Activated CD8-positive, alpha-beta memory T cell treated with anti-CD3 and anti-CD28 coated beads, Interleukin-2, amount 10 ng/mL, durations not matched to agents 7 days and 5 days (primary cell): Measurements from ENCODE around the gene IRF8. TPM values are rescaled to one million over a fixed set of nuclear protein-coding genes. Genes with fewer than 3 reads are reported as not detected.
"Not testable (repeated sequence)": the region's sequence is repeated elsewhere in the genome, so short reads cannot be mapped to it uniquely, and the experiment has no call there.

ENCODE experiments used
- ATAC-seq: fragments of 150-1000 bp; cut with Tn5 transposase; one replicate; pipeline ENCODE4 v1.10.0; 2021; ENCODE audit warnings: moderate library complexity
- CTCF ChIA-PET: fragments of 350-600 bp; sonication (Branson Sonifier 250); formaldehyde crosslinking; loops from one replicate; lab custom pipeline; 2021; ENCODE audit warnings: antibody characterized with exemption; lab: Charles Lee
- DNase-seq: peaks from one replicate; pipeline ENCODE4 v3.0.0-alpha.2; 2020
- H3K27ac Mint-ChIP-seq: one replicate; pipeline ENCODE4 v1.8.0; 2021; ENCODE audit warnings: mild to moderate bottlenecking, mixed read lengths
- H3K27me3 Mint-ChIP-seq: one replicate; pipeline ENCODE4 v1.8.0; 2021; ENCODE audit warnings: mixed read lengths
- H3K36me3 Mint-ChIP-seq: one replicate; pipeline ENCODE4 v1.8.0; 2021; ENCODE audit warnings: mild to moderate bottlenecking, mixed read lengths
- H3K4me1 Mint-ChIP-seq: one replicate; pipeline ENCODE4 v1.8.0; 2021; ENCODE audit warnings: mixed read lengths
- H3K4me3 Mint-ChIP-seq: one replicate; pipeline ENCODE4 v1.8.0; 2021; ENCODE audit warnings: mild to moderate bottlenecking, moderate library complexity, mixed read lengths
- H3K9me3 Mint-ChIP-seq: one replicate; pipeline ENCODE4 v1.8.0; 2022; ENCODE audit warnings: low read depth, mixed read lengths
- total RNA-seq, 2 experiments: library from RNA; stranded (reverse); gene quantifications; one replicate each; pipeline ENCODE4 v1.2.3, GENCODE V29; 2021

Gene IRF8, protein sequence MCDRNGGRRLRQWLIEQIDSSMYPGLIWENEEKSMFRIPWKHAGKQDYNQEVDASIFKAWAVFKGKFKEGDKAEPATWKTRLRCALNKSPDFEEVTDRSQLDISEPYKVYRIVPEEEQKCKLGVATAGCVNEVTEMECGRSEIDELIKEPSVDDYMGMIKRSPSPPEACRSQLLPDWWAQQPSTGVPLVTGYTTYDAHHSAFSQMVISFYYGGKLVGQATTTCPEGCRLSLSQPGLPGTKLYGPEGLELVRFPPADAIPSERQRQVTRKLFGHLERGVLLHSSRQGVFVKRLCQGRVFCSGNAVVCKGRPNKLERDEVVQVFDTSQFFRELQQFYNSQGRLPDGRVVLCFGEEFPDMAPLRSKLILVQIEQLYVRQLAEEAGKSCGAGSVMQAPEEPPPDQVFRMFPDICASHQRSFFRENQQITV
- 10 to 100 TPM in 1 of 2 experiments, 1 to 10 TPM in 1; 8.4 to 11.1 TPM for total RNA-seq

DNA sequence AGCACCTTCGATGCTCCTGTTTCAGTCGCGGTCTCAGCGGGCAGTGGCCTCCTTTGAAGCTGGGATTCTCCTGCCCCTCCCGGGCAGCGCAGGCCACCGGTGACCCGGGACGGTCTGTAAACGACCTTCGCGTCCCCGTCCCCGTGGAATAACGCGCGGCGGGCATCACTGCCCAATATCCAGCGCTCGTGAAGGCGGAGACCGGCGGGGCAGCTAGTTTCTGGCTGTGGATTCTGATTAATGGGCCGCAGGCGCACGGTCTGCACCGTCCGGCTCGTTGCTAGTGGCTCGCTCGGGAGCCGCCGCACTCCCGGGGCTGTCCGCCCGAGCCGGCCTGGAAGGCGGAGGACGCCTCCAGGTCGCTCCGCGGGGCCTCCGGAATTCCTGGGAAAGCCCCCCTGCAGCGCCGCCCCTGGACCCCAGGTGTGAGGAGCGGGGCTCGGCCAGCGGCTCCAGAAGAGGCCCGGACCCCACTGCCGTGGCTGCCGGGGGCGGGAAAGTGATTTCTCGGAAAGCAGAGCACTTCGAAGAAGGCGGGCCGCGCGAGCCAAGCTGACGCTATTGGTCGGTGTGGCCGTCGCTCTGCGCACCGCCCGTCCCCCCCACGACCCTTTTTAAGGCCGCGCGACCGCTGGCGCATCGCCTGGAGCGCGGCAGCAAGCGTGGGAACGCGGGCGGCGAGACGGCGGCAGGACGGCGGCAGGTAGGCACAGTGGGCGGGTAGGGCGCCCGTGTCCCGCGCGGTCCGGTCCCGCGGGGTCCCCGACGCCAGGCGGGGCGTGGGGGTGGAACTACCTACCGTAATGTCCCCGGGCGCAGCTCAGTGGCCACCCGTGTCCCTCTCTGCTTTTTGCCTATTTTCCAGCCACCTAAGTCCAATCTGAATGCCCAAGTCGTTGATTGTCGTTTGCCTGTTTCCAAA is at the start of gene IRF8:
IRF8 (plus strand) TSS at position 642 of the 922 bp plus-strand sequence. CDS start 3,854 bp downstream, outside the sequence.
- Mint-ChIP-seq H3K4me3 (peak within 1 kb of the TSS; percentile 70), H3K36me3 (peaks cover 4% of the 10 kb centered on the region), H3K27me3 (peaks cover 62% of the 10 kb centered on the region), H3K9me3 (no peaks in the 10 kb centered on the region), H3K4me1 (peaks cover 47% of the 10 kb centered on the region), H3K27ac (peak within 1 kb of the TSS; percentile 41)
- CTCF ChIA-PET = interaction anchor here (0.8 to 2.3 kb wide), 7 partner anchors 16 to 90 kb away, joined by 3 to 28 read pairs (median 3); no protein-coding TSS in a partner anchor
- ATAC-seq (peak; percentile 86), DNase-seq (peak; percentile 70)

DNA sequence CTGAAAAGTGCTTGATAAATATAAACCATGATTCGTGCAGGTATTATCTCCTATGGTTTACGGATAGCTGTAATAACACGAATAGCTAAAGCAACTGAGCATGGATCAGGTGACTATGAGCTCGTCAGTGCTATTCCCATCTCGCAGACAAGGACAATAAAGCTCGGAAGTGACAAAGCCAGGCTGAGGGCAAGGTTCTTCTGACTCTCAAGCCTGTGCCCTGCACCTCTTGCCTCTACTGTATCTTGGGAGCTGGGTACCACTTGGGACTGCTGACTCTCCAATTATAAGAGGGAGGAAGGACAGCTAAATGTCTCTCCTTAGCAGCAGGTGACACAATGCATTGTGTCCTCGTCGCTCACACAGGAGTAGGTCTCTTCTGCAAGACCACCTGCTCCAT is 49.6 kb upstream of the IRF8 start:
- no peak for ATAC-seq
- no peak overlapping the region for H3K4me3 Mint-ChIP-seq
- no peak for DNase-seq
- CTCF ChIA-PET = interaction anchor here (1.7 kb wide), 1 partner anchor 28 kb away, joined by 7 read pairs; no protein-coding TSS in a partner anchor
- H3K36me3 Mint-ChIP-seq = no peaks in the 10 kb centered on the region
- peaks cover 26% of the 10 kb centered on the region for H3K27me3 Mint-ChIP-seq
- H3K4me1 Mint-ChIP-seq = no peaks in the 10 kb centered on the region
- H3K27ac Mint-ChIP-seq = no peak overlapping the region
- no peaks in the 10 kb centered on the region for H3K9me3 Mint-ChIP-seq

DNA sequence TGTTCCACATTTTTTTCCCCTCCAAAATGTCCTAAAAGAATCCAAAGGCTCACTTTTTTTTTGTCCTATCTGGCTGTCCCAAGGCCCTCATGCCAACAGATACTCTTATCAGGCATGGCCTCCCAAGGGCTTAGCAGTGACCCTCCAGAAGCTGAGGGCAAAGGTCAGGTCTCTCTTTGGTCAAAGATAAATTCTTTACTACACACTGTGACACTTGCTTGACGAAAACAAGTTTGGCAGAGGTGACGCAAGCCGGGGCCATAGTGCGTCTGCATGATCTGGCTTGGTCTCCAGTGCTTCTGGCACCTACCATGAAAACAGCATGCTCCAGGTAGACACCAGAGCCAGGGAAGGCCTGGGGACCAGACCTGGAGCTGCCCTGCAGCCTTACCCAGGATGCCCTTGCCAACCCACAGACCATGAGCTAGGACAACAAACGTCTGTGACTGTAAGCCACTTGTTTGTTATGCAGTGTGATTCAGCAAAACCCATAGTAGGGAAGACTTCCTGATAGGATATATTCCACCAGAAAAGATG is 48.5 kb upstream of the IRF8 start:
- Mint-ChIP-seq H3K27me3 (peaks cover 18% of the 10 kb centered on the region), H3K27ac (no peak overlapping the region), H3K9me3 (no peaks in the 10 kb centered on the region), H3K4me3 (no peak overlapping the region), H3K36me3 (no peaks in the 10 kb centered on the region), H3K4me1 (no peaks in the 10 kb centered on the region)
- no peak for ATAC-seq
- CTCF ChIA-PET = no interaction called here
- DNase-seq = no peak

- DNase-seq (no peak), ATAC-seq (no peak)
- H3K4me1 Mint-ChIP-seq = no peaks in the 10 kb centered on the region
- no peak overlapping the region for H3K27ac Mint-ChIP-seq
- CTCF ChIA-PET = interaction anchor here (1.2 kb wide), 1 partner anchor 30 kb away, joined by 3 read pairs; no protein-coding TSS in a partner anchor
- H3K36me3 Mint-ChIP-seq = no peaks in the 10 kb centered on the region
- no peaks in the 10 kb centered on the region for H3K9me3 Mint-ChIP-seq
- H3K4me3 Mint-ChIP-seq = no peak overlapping the region
- H3K27me3 Mint-ChIP-seq = peaks cover 20% of the 10 kb centered on the region
Measured at GRCh38 chr16:85851034-85851785, 47.8 kb upstream of the IRF8 start.

DNA sequence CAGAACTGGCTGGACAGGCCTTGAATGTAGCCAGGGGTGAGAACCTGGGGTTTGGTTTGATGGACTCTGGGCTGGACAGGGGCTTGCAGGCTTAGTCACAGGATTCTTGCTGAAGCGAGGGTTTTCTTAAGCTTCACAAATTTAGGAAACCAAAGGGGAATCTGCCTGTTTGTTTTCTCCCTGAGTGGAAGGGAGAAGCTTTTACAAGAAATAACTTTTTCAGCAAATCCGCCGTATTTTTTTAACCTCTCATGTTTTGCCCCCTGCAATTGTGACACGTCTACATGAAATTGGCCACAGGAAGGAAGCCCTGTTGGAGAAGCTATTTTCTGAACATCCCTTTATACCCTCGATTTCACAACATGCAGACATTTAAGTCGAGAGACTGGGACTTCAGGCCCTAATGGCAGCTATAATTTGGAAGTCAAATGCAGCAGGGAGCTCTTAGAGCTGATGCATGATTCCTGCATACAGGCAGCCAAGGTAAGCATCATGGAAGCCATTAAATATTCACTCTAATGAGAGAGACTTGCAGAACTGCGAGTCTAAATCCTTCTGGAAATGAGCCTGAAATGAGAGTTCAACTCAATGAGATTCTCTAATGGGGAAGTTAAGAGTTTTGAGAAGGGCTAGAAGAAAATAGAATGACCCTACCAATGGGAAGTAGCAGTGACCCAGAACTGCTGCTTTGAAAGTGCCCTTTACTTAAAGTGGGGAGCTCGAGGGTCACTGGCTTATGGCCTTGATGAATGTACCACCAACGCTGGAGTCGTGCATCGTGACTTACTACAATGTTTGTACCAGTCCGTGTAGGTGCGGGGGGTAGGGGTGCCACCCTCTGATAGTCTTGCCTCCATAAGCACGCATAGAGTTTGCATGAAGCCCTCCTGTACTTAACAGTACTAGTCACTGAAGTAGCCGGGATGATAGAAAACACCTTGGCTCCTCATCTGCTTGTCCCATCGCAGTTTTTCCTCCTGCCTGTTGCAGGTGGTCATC is 45.1 kb upstream of the IRF8 start:
- Mint-ChIP-seq H3K27me3 (peaks cover 13% of the 10 kb centered on the region), H3K9me3 (no peaks in the 10 kb centered on the region), H3K36me3 (no peaks in the 10 kb centered on the region), H3K4me1 (no peaks in the 10 kb centered on the region), H3K27ac (no peak overlapping the region), H3K4me3 (no peak overlapping the region)
- CTCF ChIA-PET = interaction anchor here (1.0 to 2.2 kb wide), 4 partner anchors 12 to 133 kb away, joined by 3 to 8 read pairs (median 4); no protein-coding TSS in a partner anchor
- ATAC-seq (no peak), DNase-seq (no peak)

GRCh38 chr16:85854935-85855334 is 44.0 kb upstream of the IRF8 start:
- Mint-ChIP-seq H3K27ac (no peak overlapping the region), H3K4me3 (no peak overlapping the region), H3K4me1 (no peaks in the 10 kb centered on the region), H3K27me3 (peaks cover 8% of the 10 kb centered on the region), H3K9me3 (no peaks in the 10 kb centered on the region), H3K36me3 (no peaks in the 10 kb centered on the region)
- DNase-seq (no peak), ATAC-seq (no peak)
- CTCF ChIA-PET = interaction anchor here (1.4 to 2.2 kb wide), 2 partner anchors 11 to 34 kb away, joined by 4 to 8 read pairs; no protein-coding TSS in a partner anchor

- H3K27ac Mint-ChIP-seq = no peak overlapping the region
- peaks cover 6% of the 10 kb centered on the region for H3K27me3 Mint-ChIP-seq
- no peaks in the 10 kb centered on the region for H3K9me3 Mint-ChIP-seq
- H3K4me3 Mint-ChIP-seq = no peak overlapping the region
- CTCF ChIA-PET = no interaction called here
- DNase-seq (no peak), ATAC-seq (no peak)
- no peaks in the 10 kb centered on the region for H3K4me1 Mint-ChIP-seq
- no peaks in the 10 kb centered on the region for H3K36me3 Mint-ChIP-seq
Measured at GRCh38 chr16:85856079-85856478, 42.9 kb upstream of the IRF8 start.

GRCh38 chr16:85856585-85856984 is 42.4 kb upstream of the IRF8 start:
- H3K27ac Mint-ChIP-seq = no peak overlapping the region
- no peaks in the 10 kb centered on the region for H3K36me3 Mint-ChIP-seq
- H3K9me3 Mint-ChIP-seq = no peaks in the 10 kb centered on the region
- ATAC-seq (no peak), DNase-seq (no peak)
- CTCF ChIA-PET = no interaction called here
- peaks cover 6% of the 10 kb centered on the region for H3K27me3 Mint-ChIP-seq
- no peak overlapping the region for H3K4me3 Mint-ChIP-seq
- H3K4me1 Mint-ChIP-seq = no peaks in the 10 kb centered on the region

DNA sequence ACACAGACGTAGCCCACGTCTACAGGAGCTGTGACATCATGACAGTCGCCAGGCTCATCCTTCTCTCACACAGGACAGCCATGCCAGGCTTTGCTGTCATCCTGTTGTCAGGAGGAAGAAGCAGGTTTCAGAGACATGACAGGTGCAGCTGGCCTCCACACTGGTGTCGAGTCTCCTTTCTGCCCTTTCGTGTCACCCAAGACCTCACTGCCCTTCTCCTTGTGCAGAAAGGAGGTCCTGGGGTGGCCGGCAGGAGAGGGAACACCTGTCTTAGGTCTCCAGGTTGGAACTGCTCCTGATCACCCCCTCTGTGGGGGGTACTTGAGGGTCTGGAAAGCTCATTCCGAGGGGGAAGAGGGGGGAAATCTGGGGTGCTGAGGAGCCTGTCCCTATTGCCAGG is 41.6 kb upstream of the IRF8 start:
- no peaks in the 10 kb centered on the region for H3K4me1 Mint-ChIP-seq

DNA sequence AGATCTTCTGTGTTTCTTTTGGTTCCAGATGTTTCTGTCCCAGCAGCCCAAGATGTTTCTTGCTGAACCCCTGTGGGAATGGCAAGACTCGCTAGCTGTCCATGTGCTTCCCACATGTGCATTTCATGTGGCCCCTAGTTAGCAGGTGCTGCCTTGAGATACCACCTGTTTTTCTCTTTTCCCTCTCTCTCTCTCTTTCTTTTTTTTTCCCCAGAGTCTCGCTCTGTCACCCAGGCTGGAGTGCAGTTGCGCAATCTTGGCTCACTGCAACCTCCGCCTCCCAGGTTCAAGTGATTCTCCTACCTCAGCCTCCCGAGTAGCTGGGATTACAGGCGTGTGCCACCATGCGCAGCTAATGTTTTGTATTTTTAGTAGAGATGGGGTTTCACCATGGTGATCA is 40.4 kb upstream of the IRF8 start:
- not testable (repeated sequence) for H3K4me3 Mint-ChIP-seq, H3K27me3 Mint-ChIP-seq, ATAC-seq, H3K27ac Mint-ChIP-seq, H3K9me3 Mint-ChIP-seq, H3K4me1 Mint-ChIP-seq, H3K36me3 Mint-ChIP-seq
- DNase-seq = peak; percentile 25
- CTCF ChIA-PET = interaction anchor here (1.5 kb wide), 1 partner anchor 39 kb away, joined by 3 read pairs; no protein-coding TSS in a partner anchor

More for the DNA sequence above, 41.6 kb upstream of the IRF8 start:
- Mint-ChIP-seq H3K27me3 (peaks cover 6% of the 10 kb centered on the region), H3K9me3 (no peaks in the 10 kb centered on the region), H3K27ac (no peak overlapping the region), H3K36me3 (no peaks in the 10 kb centered on the region), H3K4me3 (no peak overlapping the region)
- DNase-seq (peak; percentile 29), ATAC-seq (no peak)
- CTCF ChIA-PET = interaction anchor here (1.5 kb wide), 1 partner anchor 38 kb away, joined by 3 read pairs; no protein-coding TSS in a partner anchor

GRCh38 chr16:85858984-85859817 is 39.8 kb upstream of the IRF8 start:
- ATAC-seq = no peak
- no peaks in the 10 kb centered on the region for H3K4me1 Mint-ChIP-seq
- H3K9me3 Mint-ChIP-seq = no peaks in the 10 kb centered on the region
- peak; percentile 25 for DNase-seq
- H3K27me3 Mint-ChIP-seq = peaks cover 6% of the 10 kb centered on the region
- no peak overlapping the region for H3K27ac Mint-ChIP-seq
- CTCF ChIA-PET = interaction anchor here (1.5 kb wide), 1 partner anchor 40 kb away, joined by 3 read pairs; no protein-coding TSS in a partner anchor
- no peak overlapping the region for H3K4me3 Mint-ChIP-seq
- H3K36me3 Mint-ChIP-seq = no peaks in the 10 kb centered on the region
